ENCODE results near the gene ZAP70. TPM values are rescaled to one million over a fixed set of nuclear protein-coding genes. Genes with fewer than 3 reads are reported as not detected.

ZAP70 gene
- total and polyA plus RNA-seq, 10 donors, result 35.2 to 96.1 (median 62.2) TPM

- H3K4me1 ChIP-seq, result peaks cover 0 to 12% (median 3%) of the 10 kb centered on the region in 6 donors
- intact Hi-C loops (cut with DNase I; ENCODE audit: low total_unique reads), result loop anchor here (5.0 kb wide), 1 partner anchor 106 kb away; no protein-coding TSS in a partner anchor
- no peak for DNase-seq
- H3K4me3 ChIP-seq, result no peak overlapping the region
- H3K27me3 ChIP-seq (replicated peaks in 1 of 7), result no peaks in the 10 kb centered on the region
- no peak for TF ChIP-seq POLR2AphosphoS5 (IDR thresholded peaks at IDR 0.05)
- TF ChIP-seq, protein P1, sequence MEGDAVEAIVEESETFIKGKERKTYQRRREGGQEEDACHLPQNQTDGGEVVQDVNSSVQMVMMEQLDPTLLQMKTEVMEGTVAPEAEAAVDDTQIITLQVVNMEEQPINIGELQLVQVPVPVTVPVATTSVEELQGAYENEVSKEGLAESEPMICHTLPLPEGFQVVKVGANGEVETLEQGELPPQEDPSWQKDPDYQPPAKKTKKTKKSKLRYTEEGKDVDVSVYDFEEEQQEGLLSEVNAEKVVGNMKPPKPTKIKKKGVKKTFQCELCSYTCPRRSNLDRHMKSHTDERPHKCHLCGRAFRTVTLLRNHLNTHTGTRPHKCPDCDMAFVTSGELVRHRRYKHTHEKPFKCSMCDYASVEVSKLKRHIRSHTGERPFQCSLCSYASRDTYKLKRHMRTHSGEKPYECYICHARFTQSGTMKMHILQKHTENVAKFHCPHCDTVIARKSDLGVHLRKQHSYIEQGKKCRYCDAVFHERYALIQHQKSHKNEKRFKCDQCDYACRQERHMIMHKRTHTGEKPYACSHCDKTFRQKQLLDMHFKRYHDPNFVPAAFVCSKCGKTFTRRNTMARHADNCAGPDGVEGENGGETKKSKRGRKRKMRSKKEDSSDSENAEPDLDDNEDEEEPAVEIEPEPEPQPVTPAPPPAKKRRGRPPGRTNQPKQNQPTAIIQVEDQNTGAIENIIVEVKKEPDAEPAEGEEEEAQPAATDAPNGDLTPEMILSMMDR (IDR thresholded peaks at IDR 0.05 in 8 of 11, conservative IDR thresholded peaks at IDR 0.05 in 3 of 11), result no peak
- TF ChIP-seq POLR2A (IDR thresholded peaks at IDR 0.05), result no peak
- 86 to 96% (median 92%) methylated on average over 4 of the region's 4 CpGs for WGBS, 5 donors
- H3K9me3 ChIP-seq, result no peaks in the 10 kb centered on the region
- no peaks in the 10 kb centered on the region for H3K36me3 ChIP-seq
- no peak overlapping the region for H3K27ac ChIP-seq
Observed at GRCh38 chr2:97698530-97698929, 14.8 kb upstream of the ZAP70 start.

GRCh38 chr2:97699765-97700444 is 13.5 kb upstream of the ZAP70 start:
- no peaks in the 10 kb centered on the region for H3K27me3 ChIP-seq (replicated peaks in 1 of 7)
- peaks cover 0 to 12% (median 3%) of the 10 kb centered on the region in 6 donors for H3K4me1 ChIP-seq
- WGBS, 5 donors, result 64 to 69% (median 66%) methylated on average over 11 of the region's 11 CpGs
- no peak overlapping the region for H3K27ac ChIP-seq
- H3K4me3 ChIP-seq, result no peak overlapping the region
- DNase-seq, result no peak
- intact Hi-C loops (cut with DNase I; ENCODE audit: low total_unique reads), result loop anchor here (5.0 kb wide), 2 partner anchors 108 to 687 kb away; no protein-coding TSS in a partner anchor
- no peaks in the 10 kb centered on the region for H3K36me3 ChIP-seq
- TF ChIP-seq, protein P1 (IDR thresholded peaks at IDR 0.05 in 8 of 11, conservative IDR thresholded peaks at IDR 0.05 in 3 of 11), result peak; percentile 36 to 79 (median 55)
- TF ChIP-seq POLR2A (IDR thresholded peaks at IDR 0.05), result no peak
- H3K9me3 ChIP-seq, result no peaks in the 10 kb centered on the region

DNA sequence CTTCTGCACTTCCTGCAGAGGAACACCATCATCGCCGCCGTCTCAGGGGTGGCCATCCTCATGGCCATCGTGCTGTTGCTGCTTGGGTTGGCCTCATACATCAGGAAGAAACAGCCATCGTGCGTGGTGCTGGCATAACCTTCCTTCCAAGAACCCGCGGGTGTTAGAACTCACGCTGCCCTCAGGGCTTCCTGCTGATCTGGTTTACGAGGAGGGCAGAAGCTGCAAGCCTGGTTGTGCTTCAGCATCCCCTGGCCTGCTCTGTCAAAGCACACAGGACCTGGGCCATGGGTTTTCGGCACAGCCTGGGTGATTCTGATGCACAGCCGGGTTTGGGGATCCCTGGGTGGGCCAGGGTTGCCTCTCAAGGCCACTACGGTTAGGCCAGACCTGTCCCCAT is 12.2 kb upstream of the ZAP70 start:
- no peaks in the 10 kb centered on the region for H3K36me3 ChIP-seq
- H3K4me1 ChIP-seq, result peaks cover 0 to 12% (median 3%) of the 10 kb centered on the region in 6 donors
- TF ChIP-seq POLR2AphosphoS5 (IDR thresholded peaks at IDR 0.05) (no peak), POLR2A (IDR thresholded peaks at IDR 0.05) (no peak)
- TF ChIP-seq, protein P1 (IDR thresholded peaks at IDR 0.05 in 8 of 11, conservative IDR thresholded peaks at IDR 0.05 in 3 of 11), result no peak
- no peak overlapping the region for H3K4me3 ChIP-seq
- no peaks in the 10 kb centered on the region for H3K27me3 ChIP-seq (replicated peaks in 1 of 7)
- no peak for DNase-seq
- 79 to 89% (median 82%) methylated on average over 12 to 13 of the region's 13 CpGs for WGBS, 5 donors
- no peaks in the 10 kb centered on the region for H3K9me3 ChIP-seq
- intact Hi-C loops (cut with DNase I; ENCODE audit: low total_unique reads), result loop anchor here (5.0 kb wide), 1 partner anchor 686 kb away; no protein-coding TSS in a partner anchor
- H3K27ac ChIP-seq, result no peak overlapping the region

- Histone ChIP-seq H3K9me3 (no peaks in the 10 kb centered on the region), H3K36me3 (no peaks in the 10 kb centered on the region), H3K4me1 (peaks cover 0 to 10% (median 2%) of the 10 kb centered on the region in 6 donors), H3K4me3 (no peak overlapping the region), H3K27me3 (replicated peaks in 1 of 7) (no peaks in the 10 kb centered on the region), H3K27ac (no peak overlapping the region)
- TF ChIP-seq POLR2AphosphoS5 (IDR thresholded peaks at IDR 0.05) (no peak), POLR2A (IDR thresholded peaks at IDR 0.05) (no peak)
- TF ChIP-seq, protein P1 (IDR thresholded peaks at IDR 0.05 in 8 of 11, conservative IDR thresholded peaks at IDR 0.05 in 3 of 11), result no peak
- intact Hi-C loops (cut with DNase I; ENCODE audit: low total_unique reads), result loop anchor here (5.0 kb wide), 1 partner anchor 685 kb away; no protein-coding TSS in a partner anchor
- 63 to 87% (median 74%) methylated on average over 6 of the region's 6 CpGs for WGBS, 5 donors
- DNase-seq, result no peak
Observed at GRCh38 chr2:97701851-97702465, 11.4 kb upstream of the ZAP70 start.

Measured in spleen (tissue), 11 donors.